ENCODE measurements around the gene LCN10.
"Not testable (repeated sequence)": the region's sequence is repeated elsewhere in the genome, so short reads cannot be mapped to it uniquely, and the experiment has no call there.

Gene LCN10

GRCh38 chr9:136742591-136743391, at the start of gene LCN10:
LCN10 (minus strand) TSS chr9:136742940; CDS start chr9:136742903, 37 bp downstream.
- DNase-seq (ENCODE audit: low read depth), result no peak

GRCh38 chr9:136791516-136792276, 49.0 kb upstream of the LCN10 start:
- no peak for DNase-seq (ENCODE audit: low read depth)

- DNase-seq (ENCODE audit: low read depth), result peak; percentile 96
Observed at GRCh38 chr9:136790640-136791515, 48.1 kb upstream of the LCN10 start, which contains the start of gene TMEM141. TMEM141 (plus strand) TSS chr9:136791344; CDS start chr9:136791371, 27 bp downstream.

GRCh38 chr9:136789523-136789937, 46.8 kb upstream of the LCN10 start:
- no peak for DNase-seq (ENCODE audit: low read depth)

- not testable (repeated sequence) for DNase-seq (ENCODE audit: low read depth)
Observed at GRCh38 chr9:136788644-136789522, 46.1 kb upstream of the LCN10 start.

DNA sequence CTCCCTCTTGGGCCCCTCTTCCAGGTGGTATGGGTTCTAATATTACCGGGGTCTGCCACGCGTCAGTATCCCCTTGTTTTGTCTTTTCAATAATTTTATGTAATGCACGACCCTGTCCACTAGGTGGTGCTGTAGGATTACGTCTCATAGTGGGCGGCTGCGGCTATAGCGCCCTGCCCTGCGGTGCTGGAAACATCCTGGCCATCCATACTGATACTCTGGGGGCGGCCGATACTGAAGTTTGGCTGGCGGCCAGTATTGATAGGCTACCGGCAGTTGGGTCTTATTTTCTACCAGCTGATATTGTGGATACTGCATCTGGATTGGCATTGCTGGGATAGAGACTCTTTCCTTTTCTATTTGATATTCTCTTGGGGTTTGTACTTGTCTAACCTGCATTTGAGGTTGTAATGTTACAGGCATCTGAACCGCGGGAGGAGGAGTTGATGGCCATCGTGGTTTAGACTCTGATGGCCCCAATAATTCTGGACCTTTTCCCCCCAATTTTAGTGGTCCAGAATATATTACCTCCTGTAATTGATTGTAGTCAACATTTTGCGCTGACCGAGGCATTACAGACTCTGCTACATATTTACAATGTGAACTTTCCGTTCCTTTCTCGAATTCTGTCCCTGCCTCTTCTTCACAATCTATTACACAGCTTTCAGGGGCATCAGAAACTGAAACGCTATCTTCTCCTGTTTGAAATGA, 45.1 kb upstream of the LCN10 start:
- DNase-seq (ENCODE audit: low read depth), result peak; percentile 24

DNA sequence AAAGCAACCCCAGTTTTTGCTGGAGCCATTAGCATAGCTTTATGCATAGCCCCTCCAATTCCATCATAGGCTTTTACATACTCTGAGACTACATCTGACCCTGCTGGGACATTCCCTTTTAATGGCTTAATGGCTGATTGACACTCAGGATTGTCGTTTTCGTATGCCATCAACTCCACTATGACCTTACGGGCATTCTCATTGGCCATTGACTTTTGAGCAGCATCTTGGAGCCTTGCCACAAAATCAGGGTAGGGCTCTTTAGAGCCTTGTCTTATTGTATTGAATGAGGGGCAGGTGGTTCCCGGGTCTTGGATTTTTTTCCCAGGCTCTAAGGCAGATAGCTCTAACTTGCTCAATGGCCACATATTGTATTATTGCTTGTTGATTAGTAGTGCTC, 44.2 kb upstream of the LCN10 start:
- not testable (repeated sequence) for DNase-seq (ENCODE audit: low read depth)

DNA sequence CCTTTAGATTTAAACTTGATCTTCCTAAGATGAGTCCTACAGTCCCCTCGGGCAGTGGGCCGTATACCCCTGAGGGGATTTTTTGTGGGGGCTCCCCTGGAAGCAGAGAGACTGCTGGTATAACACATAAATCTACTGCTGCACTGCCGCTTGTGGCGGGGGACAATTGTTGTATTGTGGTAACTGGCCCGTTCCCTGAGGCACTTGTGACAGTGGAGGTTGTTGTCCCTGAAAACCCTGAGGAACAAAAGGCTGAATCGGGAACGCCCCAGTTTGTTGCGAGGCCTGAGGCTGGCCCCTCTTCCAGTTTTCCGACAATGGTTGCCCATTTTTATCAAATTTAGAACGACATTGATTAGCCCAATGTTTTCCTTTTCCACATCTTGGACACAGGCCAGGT, 43.7 kb upstream of the LCN10 start:
- no peak for DNase-seq (ENCODE audit: low read depth)

DNA sequence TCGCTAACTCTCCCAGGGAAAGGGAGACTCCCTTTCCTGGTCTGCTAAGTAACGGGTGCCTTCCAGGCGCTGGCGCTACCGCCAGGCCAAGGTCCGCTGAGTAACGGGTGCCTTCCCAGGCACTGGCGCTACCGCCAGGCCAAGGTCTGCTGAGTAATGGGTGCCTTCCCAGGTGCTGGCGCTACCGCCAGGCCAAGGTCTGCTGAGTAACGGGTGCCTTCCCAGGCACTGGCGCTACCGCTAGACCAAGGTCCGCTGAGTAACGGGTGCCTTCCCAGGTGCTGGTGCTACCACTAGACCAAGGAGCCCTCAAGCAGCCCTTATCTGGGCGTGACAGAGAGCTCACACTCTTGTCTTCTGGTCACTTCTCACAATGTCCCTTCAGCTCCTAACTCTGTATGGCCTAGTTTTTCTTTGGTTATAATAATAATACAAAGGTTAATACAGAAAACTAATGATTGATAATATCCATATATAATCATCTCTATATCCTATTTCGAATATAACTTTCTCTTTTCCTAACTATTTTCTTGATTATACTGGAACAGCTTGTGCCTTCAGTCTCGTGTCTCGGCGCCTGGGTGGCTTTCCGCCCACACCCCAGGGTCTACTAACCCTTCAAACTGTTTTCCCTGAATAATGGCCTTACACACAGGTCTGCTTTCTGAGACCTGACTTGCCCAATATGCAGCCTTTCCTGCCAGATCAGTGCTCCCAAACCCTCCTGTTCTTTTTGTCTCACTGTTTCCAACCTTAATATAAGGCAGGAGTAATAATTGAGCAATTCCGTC, 43.0 kb upstream of the LCN10 start:
- DNase-seq (ENCODE audit: low read depth), result not testable (repeated sequence)

DNA sequence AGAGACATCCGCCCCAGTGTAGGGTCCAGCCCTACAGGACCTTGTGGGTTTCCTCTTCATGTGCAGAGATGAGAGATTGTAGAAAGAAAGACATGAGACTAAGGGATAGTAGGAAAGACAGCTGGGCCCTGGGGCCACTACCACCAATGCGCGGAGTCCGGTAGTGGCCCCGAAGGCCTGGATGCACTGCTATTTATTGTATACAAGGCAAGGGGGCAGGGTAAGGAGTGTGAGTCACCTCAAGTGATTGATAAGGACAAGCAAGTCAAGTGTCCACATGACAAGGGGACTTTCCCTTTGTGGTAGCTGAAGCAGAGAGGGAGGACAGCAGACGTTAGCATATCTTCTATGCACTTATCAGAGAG, 42.2 kb upstream of the LCN10 start:
- DNase-seq (ENCODE audit: low read depth), result no peak

DNA sequence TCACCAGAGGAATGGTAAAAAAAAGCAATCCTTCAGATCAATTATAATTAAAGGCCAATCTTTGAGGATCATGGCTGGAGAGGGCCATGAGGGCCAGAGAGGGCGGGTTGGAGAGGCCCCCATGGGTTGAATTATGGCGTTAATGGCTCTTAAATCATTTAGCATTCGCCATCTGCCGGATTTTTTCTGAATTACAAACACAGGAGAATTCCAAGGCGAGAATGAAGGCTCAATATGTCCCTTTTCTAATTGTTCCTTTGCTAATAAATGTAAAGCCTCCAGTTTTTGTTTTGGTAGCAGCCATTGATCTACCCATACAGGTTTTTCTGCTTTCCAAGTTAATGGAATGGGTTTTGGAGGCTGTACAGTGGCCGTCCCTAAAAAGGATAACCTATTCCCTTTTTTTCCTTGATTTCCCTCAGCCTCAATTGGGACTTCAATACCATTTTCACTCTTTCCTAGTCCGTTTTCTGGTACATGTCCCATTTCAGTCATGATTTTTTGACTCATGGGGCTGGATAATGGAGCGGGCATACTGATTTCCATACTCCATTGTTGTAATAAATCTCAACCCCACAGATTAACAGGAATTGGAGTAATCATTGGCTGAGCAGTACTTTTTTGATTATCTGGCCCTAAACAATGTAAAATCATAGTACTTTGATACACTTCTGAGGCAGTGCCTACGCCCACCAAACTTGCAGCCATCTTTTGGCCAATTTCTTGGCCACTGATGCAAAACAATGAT, 41.7 kb upstream of the LCN10 start:
- DNase-seq (ENCODE audit: low read depth), result no peak

DNA sequence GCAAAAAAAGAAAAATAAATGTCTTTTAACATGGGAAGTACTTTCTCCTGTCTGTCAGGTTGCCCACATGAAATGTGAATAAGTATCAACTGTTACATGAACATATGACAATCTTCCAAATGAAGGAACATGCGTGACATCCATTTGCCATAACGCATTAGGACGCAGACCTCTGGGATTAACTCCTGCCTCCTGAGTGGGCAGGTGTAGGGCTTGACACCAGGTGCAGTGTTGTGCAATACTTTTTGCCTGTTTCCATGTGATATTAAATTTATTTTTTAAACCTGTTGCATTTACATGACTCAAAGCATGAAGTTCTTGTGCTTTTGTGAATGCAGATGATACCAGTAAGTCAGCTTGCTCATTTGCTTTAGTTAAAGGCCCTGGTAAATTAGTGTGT, 39.7 kb upstream of the LCN10 start:
- DNase-seq (ENCODE audit: low read depth), result no peak

GRCh38 chr9:136779808-136780207, 37.1 kb upstream of the LCN10 start:
- DNase-seq (ENCODE audit: low read depth), result no peak

GRCh38 chr9:136777359-136777758, 34.6 kb upstream of the LCN10 start:
- no peak for DNase-seq (ENCODE audit: low read depth)

GRCh38 chr9:136776947-136777346, 34.2 kb upstream of the LCN10 start:
- DNase-seq (ENCODE audit: low read depth), result no peak

GRCh38 chr9:136775191-136775590, 32.5 kb upstream of the LCN10 start:
- no peak for DNase-seq (ENCODE audit: low read depth)

- DNase-seq (ENCODE audit: low read depth), result no peak
Observed at GRCh38 chr9:136774416-136775045, 31.8 kb upstream of the LCN10 start.

DNA sequence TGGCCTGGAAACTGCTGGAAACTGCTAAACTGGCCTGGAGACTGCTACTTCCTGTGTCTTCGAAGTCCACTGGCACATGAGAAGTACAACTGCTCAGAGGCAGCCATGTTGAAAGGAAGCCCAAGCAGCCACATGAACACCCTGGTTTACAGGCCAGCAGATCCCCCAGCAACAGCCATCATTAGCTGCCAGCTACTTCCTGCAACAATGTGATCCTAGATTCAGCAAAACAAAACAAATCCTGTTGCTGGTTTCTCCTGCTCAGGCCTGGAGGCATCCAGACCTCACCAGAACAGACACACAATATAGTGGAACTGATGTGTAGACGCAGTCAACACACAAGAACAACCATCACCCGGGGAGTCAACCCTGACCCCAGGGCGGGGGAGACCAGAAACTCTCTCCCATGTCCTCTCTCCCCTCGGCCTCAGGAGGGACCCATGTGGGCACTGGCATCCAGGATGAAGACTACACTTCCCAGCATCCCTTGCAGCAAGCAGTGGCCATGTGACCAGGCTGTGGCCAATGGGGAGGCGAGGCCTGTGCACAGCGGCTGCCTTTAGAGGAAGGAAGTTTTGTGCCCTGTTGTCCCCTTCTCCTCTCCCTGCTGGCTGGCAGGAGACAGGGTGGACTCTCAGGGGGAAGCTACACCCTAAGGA, 30.8 kb upstream of the LCN10 start:
- no peak for DNase-seq (ENCODE audit: low read depth)
